Nephron (organoid): ENCODE data around the gene LARP4.
"Not testable (repeated sequence)": the region's sequence is repeated elsewhere in the genome, so short reads cannot be mapped to it uniquely, and the experiment has no call there.

Source experiments
- H3K27ac Mint-ChIP-seq, 3 experiments: 2 replicates each; pipeline ENCODE4 v1.8.0; 2020; ENCODE audit warnings: mixed read lengths in 3 of 3, mild to moderate bottlenecking in 2 of 3, moderate library complexity in 1 of 3
- H3K27me3 Mint-ChIP-seq: 2 replicates; pipeline ENCODE4 v1.8.0; 2021; ENCODE audit warnings: low read depth, mild to moderate bottlenecking, moderate library complexity, mixed read lengths
- H3K36me3 Mint-ChIP-seq: 2 replicates; pipeline ENCODE4 v1.8.0; 2020; ENCODE audit warnings: low read depth, mixed read lengths
- H3K4me1 Mint-ChIP-seq: 2 replicates; pipeline ENCODE4 v1.8.0; 2020; ENCODE audit warnings: mixed read lengths
- H3K4me3 Mint-ChIP-seq, 3 experiments: 2 replicates each; pipeline ENCODE4 v1.8.0; 2020; ENCODE audit warnings: mild to moderate bottlenecking in 3 of 3, mixed read lengths in 3 of 3, moderate library complexity in 2 of 3
- H3K9me3 Mint-ChIP-seq: 2 replicates; pipeline ENCODE4 v1.8.0; 2020; ENCODE audit warnings: mixed read lengths
- CTCF ChIP-seq, 3 experiments: fragments of 200-600 bp; sonication (generic); IDR thresholded peaks; one replicate each; pipeline ENCODE4 v1.5.0; 2021; ENCODE audit warnings: antibody characterized with exemption in 3 of 3; ENCODE audit not compliant: unreplicated experiment in 3 of 3

Gene LARP4

GRCh38 chr12:50380761-50381325 is 19.8 kb upstream of the LARP4 start:
- TF ChIP-seq CTCF (IDR thresholded peaks at IDR 0.05; ENCODE audit: unreplicated experiment in 3 of 3), result no peak
- no peaks in the 10 kb centered on the region for H3K4me1 Mint-ChIP-seq
- no peak overlapping the region for H3K27ac Mint-ChIP-seq

DNA sequence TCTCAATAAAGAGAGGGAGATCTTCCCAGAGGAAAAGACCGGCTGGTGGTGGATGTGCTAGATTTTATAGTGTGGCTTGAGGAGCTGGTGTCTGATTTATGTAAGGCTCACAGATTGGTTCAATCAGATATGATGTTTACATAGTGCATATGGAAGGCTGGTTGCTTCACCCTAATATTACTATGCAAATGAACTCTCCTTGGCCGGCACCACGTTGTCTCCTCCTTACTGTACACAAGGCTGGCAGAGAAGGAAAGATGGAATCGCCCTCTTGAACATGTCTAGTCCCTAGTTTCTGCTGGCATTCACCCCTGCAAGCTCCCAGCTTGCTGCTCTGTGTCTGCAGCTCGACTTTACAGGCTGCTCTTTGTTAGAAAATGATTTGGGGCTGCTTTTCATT is 13.2 kb upstream of the LARP4 start:
- Mint-ChIP-seq H3K4me3 (no peak overlapping the region), H3K27me3 (no peaks in the 10 kb centered on the region), H3K27ac (peak overlapping the region; percentile 11 to 13 (median 12)), H3K9me3 (peaks cover 2% of the 10 kb centered on the region), H3K36me3 (no peaks in the 10 kb centered on the region), H3K4me1 (peaks cover 5% of the 10 kb centered on the region)
- no peak for TF ChIP-seq CTCF (IDR thresholded peaks at IDR 0.05; ENCODE audit: unreplicated experiment in 3 of 3)

More at GRCh38 chr12:50380761-50381325, 19.8 kb upstream of the LARP4 start:
- Mint-ChIP-seq H3K27me3 (no peaks in the 10 kb centered on the region), H3K36me3 (no peaks in the 10 kb centered on the region), H3K9me3 (peaks cover 2% of the 10 kb centered on the region), H3K4me3 (no peak overlapping the region)

DNA sequence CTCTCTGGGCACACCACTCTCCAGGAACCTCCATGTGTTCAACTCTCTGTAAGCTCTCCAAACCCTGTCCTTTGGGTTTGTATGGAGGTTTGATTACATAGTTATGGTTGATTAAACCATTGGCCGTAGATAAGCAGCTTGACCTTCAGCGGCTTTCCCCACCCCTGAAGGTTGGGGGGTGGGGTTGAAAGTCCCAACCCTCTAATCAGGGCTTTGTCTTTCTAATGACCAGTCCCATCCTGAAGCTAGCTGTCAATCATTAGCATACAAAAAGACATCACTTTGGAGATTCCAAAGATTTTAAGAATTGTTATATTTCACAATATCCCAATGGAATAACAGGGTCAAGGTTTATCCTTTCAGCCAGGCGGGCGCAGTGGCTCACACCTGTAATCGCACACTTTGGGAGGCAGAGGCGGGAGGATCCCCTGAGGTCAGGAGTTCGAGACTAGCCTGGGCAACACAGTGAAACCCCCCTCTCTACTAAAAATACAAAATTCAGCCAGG is 12.7 kb upstream of the LARP4 start:
- Mint-ChIP-seq H3K36me3 (no peaks in the 10 kb centered on the region), H3K9me3 (peaks cover 2% of the 10 kb centered on the region), H3K27ac (peak overlapping the region; percentile 11 to 13 (median 12)), H3K4me1 (peaks cover 5% of the 10 kb centered on the region), H3K4me3 (no peak overlapping the region), H3K27me3 (no peaks in the 10 kb centered on the region)
- no peak for TF ChIP-seq CTCF (IDR thresholded peaks at IDR 0.05; ENCODE audit: unreplicated experiment in 3 of 3)

- H3K36me3 Mint-ChIP-seq, H3K9me3 Mint-ChIP-seq, H3K27me3 Mint-ChIP-seq, H3K4me3 Mint-ChIP-seq, H3K27ac Mint-ChIP-seq, H3K4me1 Mint-ChIP-seq: not testable (repeated sequence)
Measured at GRCh38 chr12:50388793-50389192, 11.9 kb upstream of the LARP4 start.

DNA sequence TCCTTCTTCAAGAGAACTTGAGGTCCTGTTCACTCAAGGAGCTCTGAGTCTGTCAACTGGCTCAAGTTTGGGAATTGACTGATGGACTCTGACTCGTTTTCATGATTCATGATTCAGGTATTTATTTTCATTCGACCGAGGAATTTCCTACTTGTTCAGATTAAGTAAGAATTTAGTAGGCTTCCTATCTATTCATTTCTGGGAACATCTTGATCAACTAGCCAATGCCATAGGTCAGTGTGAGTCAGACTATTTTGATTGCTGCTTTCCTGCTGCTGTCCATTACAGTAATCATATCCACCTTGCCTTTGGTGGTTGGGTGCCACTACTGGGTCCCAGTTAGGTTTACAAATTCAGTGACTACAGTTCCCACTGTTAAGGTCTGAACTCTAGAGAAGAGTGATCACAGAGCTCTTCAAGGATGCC is 10.4 kb upstream of the LARP4 start:
- Mint-ChIP-seq H3K36me3 (no peaks in the 10 kb centered on the region), H3K27me3 (no peaks in the 10 kb centered on the region), H3K4me1 (peaks cover 5% of the 10 kb centered on the region), H3K4me3 (no peak overlapping the region), H3K27ac (no peak overlapping the region), H3K9me3 (no peaks in the 10 kb centered on the region)
- no peak for TF ChIP-seq CTCF (IDR thresholded peaks at IDR 0.05; ENCODE audit: unreplicated experiment in 3 of 3)

- Mint-ChIP-seq H3K27ac (no peak overlapping the region), H3K36me3 (no peaks in the 10 kb centered on the region), H3K4me3 (no peak overlapping the region), H3K27me3 (peaks cover 4% of the 10 kb centered on the region), H3K9me3 (no peaks in the 10 kb centered on the region), H3K4me1 (no peaks in the 10 kb centered on the region)
- no peak for TF ChIP-seq CTCF (IDR thresholded peaks at IDR 0.05; ENCODE audit: unreplicated experiment in 3 of 3)
Measured at GRCh38 chr12:50394469-50395029, 6.1 kb upstream of the LARP4 start.
